Karpas-422 (cell line): Measurements from ENCODE around the gene CIITA. TPM values are rescaled to one million over a fixed set of nuclear protein-coding genes. Genes with fewer than 3 reads are reported as not detected.
A peak's percentile ranks its signal among the peaks of the same experiment; 100 is the strongest.

ENCODE experiments used
- DNase-seq: peaks from one replicate; pipeline ENCODE4 v3.0.0-alpha.2; 2015
- H2AFZ ChIP-seq: fragments of 200-600 bp; sonication (generic); 2 replicates; pipeline ENCODE4 v1.6.1; 2014; ENCODE audit warnings: antibody characterized with exemption, low read length, mixed read lengths
- H3K27ac ChIP-seq: fragments of 200-600 bp; sonication (generic); 2 replicates; pipeline ENCODE4 v1.5.1; 2014; ENCODE audit warnings: mild to moderate bottlenecking, low read length, moderate library complexity
- H3K27me3 ChIP-seq: fragments of 200-600 bp; sonication (generic); 2 replicates; pipeline ENCODE4 v1.6.1; 2014; ENCODE audit warnings: low read length, mixed read lengths
- H3K36me3 ChIP-seq: fragments of 200-600 bp; sonication (generic); 2 replicates; pipeline ENCODE4 v1.6.1; 2014; ENCODE audit warnings: low read length, mixed read lengths; ENCODE audit not compliant: insufficient read depth
- H3K4me1 ChIP-seq: fragments of 200-600 bp; sonication (generic); 2 replicates; pipeline ENCODE4 v1.6.1; 2014; ENCODE audit warnings: mild to moderate bottlenecking, low read length, mixed read lengths
- H3K4me2 ChIP-seq: fragments of 200-600 bp; sonication (generic); 2 replicates; pipeline ENCODE4 v1.6.1; 2014; ENCODE audit warnings: low read length, low read depth, mild to moderate bottlenecking; ENCODE audit not compliant: poor library complexity, severe bottlenecking
- H3K4me3 ChIP-seq: fragments of 200-600 bp; sonication (generic); 2 replicates; pipeline ENCODE4 v1.5.1; 2014; ENCODE audit warnings: mild to moderate bottlenecking, antibody characterized with exemption, low read length, mixed read lengths
- H3K79me2 ChIP-seq: fragments of 200-600 bp; sonication (generic); 2 replicates; pipeline ENCODE4 v1.6.1; 2014; ENCODE audit warnings: mild to moderate bottlenecking, low read length, mixed read lengths
- H3K9ac ChIP-seq: fragments of 200-600 bp; sonication (generic); 2 replicates; pipeline ENCODE4 v1.6.0; 2014; ENCODE audit warnings: low read length
- H3K9me2 ChIP-seq: fragments of 200-600 bp; sonication (generic), shearing (Covaris generic); replicated peaks from 2 replicates; pipeline ENCODE4 v1.6.0; 2014; ENCODE audit warnings: mild to moderate bottlenecking, low read length, moderate library complexity; ENCODE audit not compliant: insufficient read depth
- H3K9me3 ChIP-seq: fragments of 300-700, 200-600 bp; sonication (generic); 2 replicates; pipeline ENCODE4 v1.6.1; 2014; ENCODE audit warnings: low read length, mixed read lengths
- H4K20me1 ChIP-seq: fragments of 200-600 bp; sonication (generic); 2 replicates; pipeline ENCODE4 v1.6.1; 2014; ENCODE audit warnings: mild to moderate bottlenecking, antibody characterized with exemption, low read length, low read depth; ENCODE audit not compliant: insufficient read depth
- total RNA-seq: library from RNA; depleted of rRNA; stranded (reverse); fragments of >200 nt; shearing (Covaris generic); gene quantifications from 2 replicates; pipeline ENCODE4 v1.2.3, GENCODE V29; 2014; ENCODE audit warnings: low replicate concordance

The CIITA gene
- total RNA-seq, 1 experiment from 2014 or later, result 66.2 TPM

GRCh38 chr16:10906914-10907756 is 30.1 kb downstream of the CIITA start:
- H3K4me1 ChIP-seq, result peaks cover 21% of the 10 kb centered on the region
- H4K20me1 ChIP-seq, result no peaks in the 10 kb centered on the region; the same call in 1 of the 2 replicates
- H3K4me3 ChIP-seq, result no peak overlapping the region
- no peak overlapping the region for H3K9ac ChIP-seq
- H3K79me2 ChIP-seq, result no peaks in the 10 kb centered on the region; the same call in 1 of the 2 replicates
- H3K27me3 ChIP-seq, result no peaks in the 10 kb centered on the region
- peaks cover 40% of the 10 kb centered on the region for H3K36me3 ChIP-seq
- H3K27ac ChIP-seq, result no peak overlapping the region
- H3K9me2 ChIP-seq, result no peaks in the 10 kb centered on the region
- H2AFZ ChIP-seq, result no peak overlapping the region
- H3K9me3 ChIP-seq, result no peaks in the 10 kb centered on the region
- no peak for DNase-seq
- no peak overlapping the region for H3K4me2 ChIP-seq

- H3K4me2 ChIP-seq, result no peak overlapping the region
- DNase-seq, result no peak
- H4K20me1 ChIP-seq, result no peaks in the 10 kb centered on the region; the same call in 1 of the 2 replicates
- H3K79me2 ChIP-seq, result no peaks in the 10 kb centered on the region; the same call in 1 of the 2 replicates
- no peaks in the 10 kb centered on the region for H3K27me3 ChIP-seq
- peaks cover 21% of the 10 kb centered on the region for H3K4me1 ChIP-seq
- H3K9me2 ChIP-seq, result no peaks in the 10 kb centered on the region
- H3K27ac ChIP-seq, result no peak overlapping the region
- H3K9me3 ChIP-seq, result no peaks in the 10 kb centered on the region
- H3K4me3 ChIP-seq, result no peak overlapping the region
- no peak overlapping the region for H2AFZ ChIP-seq
- peaks cover 34% of the 10 kb centered on the region for H3K36me3 ChIP-seq
- H3K9ac ChIP-seq, result no peak overlapping the region
These were observed 30.7 kb downstream of the CIITA start for GRCh38 chr16:10907757-10908045.

- Histone ChIP-seq H3K27ac (peak overlapping the region; percentile 92), H3K27me3 (no peaks in the 10 kb centered on the region), H3K9me3 (no peaks in the 10 kb centered on the region), H3K79me2 (no peaks in the 10 kb centered on the region), H3K9ac (no peak overlapping the region), H3K4me3 (no peak overlapping the region), H3K4me2 (no peak overlapping the region), H2AFZ (no peak overlapping the region), H3K36me3 (peaks cover 35% of the 10 kb centered on the region), H3K9me2 (no peaks in the 10 kb centered on the region), H4K20me1 (no peaks in the 10 kb centered on the region; the same call in 1 of the 2 replicates), H3K4me1 (peaks cover 20% of the 10 kb centered on the region)
- DNase-seq, result no peak
These were observed 34.3 kb downstream of the CIITA start for GRCh38 chr16:10911267-10911666.

- Histone ChIP-seq H3K27ac (peak overlapping the region; percentile 14; the same call in 1 of the 2 replicates), H3K27me3 (no peaks in the 10 kb centered on the region), H3K9me2 (no peaks in the 10 kb centered on the region), H3K4me1 (peaks cover 25% of the 10 kb centered on the region), H3K9me3 (no peaks in the 10 kb centered on the region), H4K20me1 (no peaks in the 10 kb centered on the region; the same call in 1 of the 2 replicates), H3K4me3 (no peak overlapping the region), H3K4me2 (no peak overlapping the region), H2AFZ (no peak overlapping the region), H3K9ac (no peak overlapping the region), H3K79me2 (peaks cover 5% of the 10 kb centered on the region; the same call in 1 of the 2 replicates), H3K36me3 (peaks cover 53% of the 10 kb centered on the region)
- no peak for DNase-seq
These were observed 39.5 kb downstream of the CIITA start for GRCh38 chr16:10916534-10916933.

DNA sequence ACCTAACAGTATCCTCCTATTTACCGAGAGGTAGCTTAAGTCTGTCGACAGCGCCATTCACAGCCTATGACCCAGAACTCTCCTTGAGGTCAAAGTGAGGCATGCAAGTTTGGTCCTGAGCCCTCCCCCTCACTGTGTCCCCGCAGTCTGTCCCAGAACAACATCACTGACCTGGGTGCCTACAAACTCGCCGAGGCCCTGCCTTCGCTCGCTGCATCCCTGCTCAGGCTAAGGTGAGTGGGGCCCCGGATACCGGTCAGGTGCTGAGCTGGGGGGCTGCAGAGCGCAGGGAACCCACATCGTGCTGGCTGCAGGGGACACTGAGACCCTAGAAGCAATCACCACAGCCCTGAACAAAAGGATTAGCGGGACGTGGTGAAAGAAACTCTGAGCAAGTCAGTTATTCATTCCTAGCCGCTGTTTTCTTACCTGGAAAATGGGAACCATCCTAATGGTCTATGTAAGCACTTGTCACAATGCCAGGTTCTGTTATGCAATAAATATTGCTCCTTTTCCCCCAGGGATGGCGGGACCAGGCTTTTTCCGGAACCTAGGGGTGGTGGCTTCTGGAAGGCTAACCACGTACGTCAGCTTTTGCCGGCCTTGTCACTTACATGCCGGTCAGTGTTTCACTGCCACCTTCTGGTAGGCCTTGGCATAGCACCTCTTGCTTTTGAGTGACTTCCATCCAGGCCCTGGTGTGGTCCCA is 41.4 kb downstream of the CIITA start:
- peaks cover 5% of the 10 kb centered on the region; the same call in 1 of the 2 replicates for H3K79me2 ChIP-seq
- H3K9me2 ChIP-seq, result no peaks in the 10 kb centered on the region
- H3K4me3 ChIP-seq, result no peak overlapping the region
- H4K20me1 ChIP-seq, result no peaks in the 10 kb centered on the region
- no peak overlapping the region for H3K4me2 ChIP-seq
- peaks cover 64% of the 10 kb centered on the region for H3K36me3 ChIP-seq
- H3K27me3 ChIP-seq, result no peaks in the 10 kb centered on the region
- peak; percentile 96 for DNase-seq
- H3K4me1 ChIP-seq, result peaks cover 25% of the 10 kb centered on the region
- peak overlapping the region; percentile 41; the same call in 1 of the 2 replicates for H3K27ac ChIP-seq
- H3K9ac ChIP-seq, result no peak overlapping the region
- H2AFZ ChIP-seq, result no peak overlapping the region
- H3K9me3 ChIP-seq, result no peaks in the 10 kb centered on the region

DNA sequence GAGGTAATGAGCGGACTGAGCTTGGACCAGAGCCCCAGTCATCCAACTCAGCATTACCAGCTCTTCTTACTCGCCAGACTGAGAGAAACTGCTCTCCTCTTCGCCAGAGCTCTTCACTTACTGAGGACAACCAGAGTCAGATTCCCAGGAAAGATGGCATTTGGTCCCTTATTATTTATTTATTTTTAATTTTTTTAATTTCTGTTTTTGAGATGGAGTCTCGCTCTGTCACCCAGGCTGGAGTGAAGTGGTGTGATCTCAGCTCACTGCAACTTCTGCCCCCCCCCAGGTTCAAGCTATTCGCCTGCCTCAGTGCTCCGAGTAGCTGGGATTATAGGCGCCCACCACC is 42.0 kb downstream of the CIITA start:
- H3K9me3 ChIP-seq, result no peaks in the 10 kb centered on the region

DNA sequence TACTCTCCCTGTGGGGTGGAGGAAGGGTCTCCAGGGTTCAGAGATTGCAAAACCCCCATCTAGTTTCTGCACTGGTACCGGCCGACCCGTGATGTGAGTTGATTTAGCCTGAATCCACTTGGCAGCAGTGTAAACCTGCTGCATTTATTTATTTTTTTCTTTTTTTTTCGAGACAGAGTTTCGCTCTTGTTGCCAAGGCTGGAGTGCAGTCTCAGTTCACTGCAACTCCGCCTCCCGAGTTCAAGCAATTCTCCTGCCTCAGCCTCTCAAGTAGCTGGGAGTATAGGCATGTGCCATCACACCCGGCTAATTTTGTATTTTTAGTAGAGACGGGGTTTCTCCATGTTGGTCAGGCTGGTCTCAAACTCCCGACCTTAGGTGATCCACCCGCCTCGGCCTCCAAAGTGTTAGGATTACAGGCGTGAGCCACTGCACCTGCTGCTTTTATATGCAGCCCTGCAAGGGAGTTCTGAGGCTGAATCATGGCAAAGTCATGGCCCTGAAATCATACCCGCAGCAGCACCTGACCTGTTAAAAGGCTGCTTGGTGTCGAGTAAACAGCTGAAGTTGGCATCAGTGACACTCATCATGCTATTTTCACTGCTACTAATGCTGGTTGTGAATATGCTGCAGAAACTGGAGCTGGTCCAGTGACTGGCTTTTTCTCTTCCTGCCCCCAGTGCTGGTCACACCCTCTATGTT is 43.9 kb downstream of the CIITA start:
- Histone ChIP-seq H3K4me2 (no peak overlapping the region), H3K9me2 (no peaks in the 10 kb centered on the region), H3K79me2 (peaks cover 5% of the 10 kb centered on the region; the same call in 1 of the 2 replicates), H3K4me3 (no peak overlapping the region), H3K4me1 (peaks cover 36% of the 10 kb centered on the region), H3K9me3 (no peaks in the 10 kb centered on the region), H4K20me1 (no peaks in the 10 kb centered on the region), H3K9ac (no peak overlapping the region), H3K27me3 (no peaks in the 10 kb centered on the region), H2AFZ (no peak overlapping the region), H3K36me3 (peaks cover 66% of the 10 kb centered on the region), H3K27ac (no peak overlapping the region)
- no peak for DNase-seq

More for the DNA sequence above, 42.0 kb downstream of the CIITA start:
- H4K20me1 ChIP-seq, result no peaks in the 10 kb centered on the region
- peaks cover 30% of the 10 kb centered on the region for H3K4me1 ChIP-seq
- DNase-seq, result no peak
- H3K9me2 ChIP-seq, result no peaks in the 10 kb centered on the region
- H2AFZ ChIP-seq, result no peak overlapping the region
- H3K27me3 ChIP-seq, result no peaks in the 10 kb centered on the region
- no peak overlapping the region for H3K4me2 ChIP-seq
- H3K27ac ChIP-seq, result peak overlapping the region; percentile 41; the same call in 1 of the 2 replicates
- peaks cover 5% of the 10 kb centered on the region; the same call in 1 of the 2 replicates for H3K79me2 ChIP-seq
- no peak overlapping the region for H3K4me3 ChIP-seq
- H3K36me3 ChIP-seq, result peaks cover 68% of the 10 kb centered on the region
- no peak overlapping the region for H3K9ac ChIP-seq
